ENCODE results near the gene NCKAP5. TPM values are rescaled to one million over a fixed set of nuclear protein-coding genes. Genes with fewer than 3 reads are reported as not detected.
"Not testable (repeated sequence)": the region's sequence is repeated elsewhere in the genome, so short reads cannot be mapped to it uniquely, and the experiment has no call there.

Gene NCKAP5
- total RNA-seq, 1 donor from 2014 or later, result 18.4 TPM

GRCh38 chr2:133521146-133521745 lies 47.0 kb downstream of the NCKAP5 start:
- DNase-seq, result no peak

GRCh38 chr2:133519677-133520076 lies 48.6 kb downstream of the NCKAP5 start:
- not testable (repeated sequence) for DNase-seq

- no peak for DNase-seq
Measured at GRCh38 chr2:133518700-133519344, 49.4 kb downstream of the NCKAP5 start.

GRCh38 chr2:133517876-133518275 lies 50.4 kb downstream of the NCKAP5 start:
- no peak for DNase-seq

GRCh38 chr2:133516405-133517026 lies 51.7 kb downstream of the NCKAP5 start:
- DNase-seq, result no peak

DNA sequence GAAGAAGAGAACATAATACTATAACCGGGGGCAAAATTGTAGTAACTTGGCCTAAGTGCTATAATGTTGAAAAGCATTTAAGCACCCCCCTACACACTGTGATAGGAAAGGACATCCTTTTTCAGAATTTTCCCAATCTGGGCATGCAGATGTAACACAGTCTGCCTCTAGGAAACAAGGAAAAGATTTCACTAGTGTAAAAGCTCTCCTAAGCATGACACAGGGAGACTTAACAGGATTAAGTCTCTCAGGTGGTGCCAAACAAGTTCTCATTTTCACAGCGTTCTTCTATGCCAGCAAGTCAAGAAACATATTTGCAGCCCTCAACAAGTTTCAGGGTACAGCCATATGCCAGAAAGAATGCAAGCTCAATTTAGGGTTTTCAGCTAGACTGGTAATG lies 53.0 kb downstream of the NCKAP5 start:
- no peak for DNase-seq

GRCh38 chr2:133513893-133514292 lies 54.4 kb downstream of the NCKAP5 start:
- no peak for DNase-seq

GRCh38 chr2:133512121-133512520 lies 56.1 kb downstream of the NCKAP5 start:
- DNase-seq, result no peak

DNA sequence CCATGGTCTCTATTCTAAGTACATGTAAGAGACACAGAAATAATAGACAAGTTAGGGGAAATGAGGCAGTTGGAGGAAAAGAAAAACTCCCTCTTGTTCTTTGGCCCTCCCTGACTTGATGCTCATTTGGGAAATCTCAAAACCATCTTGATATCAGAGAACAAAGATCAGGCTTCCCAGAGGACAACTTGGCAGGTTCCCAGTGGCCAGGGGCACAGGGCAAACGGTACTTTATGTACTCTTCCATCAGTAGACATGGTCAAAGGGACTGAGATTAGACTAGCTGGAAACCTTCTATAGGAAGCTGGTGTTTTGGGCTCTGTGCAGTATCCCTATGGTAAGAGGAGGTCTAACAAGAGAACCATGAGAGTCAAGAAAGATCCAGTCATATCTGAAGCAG lies 56.6 kb downstream of the NCKAP5 start:
- DNase-seq, result no peak

DNA sequence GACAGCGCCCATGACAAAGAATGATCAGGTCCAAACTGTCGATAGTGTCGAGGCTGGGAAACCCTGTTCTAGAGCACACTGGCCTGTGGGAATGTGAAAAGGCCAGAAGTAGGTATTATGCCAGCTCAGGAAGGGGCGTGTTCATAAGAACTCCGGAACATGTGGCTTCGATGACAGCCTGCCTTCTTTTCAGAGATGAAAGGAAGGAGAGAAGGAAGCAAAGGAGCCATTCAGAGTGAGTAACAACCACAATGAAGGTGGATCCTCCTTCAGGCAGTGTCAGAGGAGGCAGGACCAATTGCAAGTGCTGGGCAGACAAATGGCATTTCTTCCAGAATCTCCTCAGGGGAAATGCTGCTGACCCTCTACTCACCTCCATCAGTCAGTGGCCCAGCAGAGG lies 58.5 kb downstream of the NCKAP5 start:
- no peak for DNase-seq

DNA sequence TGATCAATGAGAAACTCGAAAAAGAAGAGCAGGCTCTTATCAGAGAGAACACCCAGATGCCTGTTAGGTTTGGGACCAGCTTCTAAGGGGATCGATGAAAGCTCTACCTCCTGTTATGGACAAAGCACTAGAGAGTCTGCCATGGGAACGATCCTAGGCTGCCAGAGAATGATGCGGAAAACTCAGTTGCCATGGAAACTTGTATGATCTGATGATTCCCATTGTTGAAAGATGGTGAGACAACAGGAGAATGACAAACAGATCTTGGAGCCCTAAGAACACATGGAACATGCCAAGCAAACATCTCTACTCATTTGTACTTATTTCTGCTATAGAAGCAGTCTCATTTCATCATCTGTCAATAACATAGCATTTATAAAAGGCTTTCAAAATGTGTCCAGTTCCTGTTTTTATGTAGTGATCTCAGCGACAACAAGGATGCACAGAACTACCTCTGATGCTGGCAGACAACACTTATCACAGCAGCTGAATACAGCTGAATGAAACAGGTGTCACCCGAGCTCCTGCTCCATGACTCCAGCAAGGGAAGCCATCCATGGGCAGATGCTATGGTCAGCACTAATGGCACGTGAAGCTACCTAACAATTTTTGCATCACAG lies 59.6 kb downstream of the NCKAP5 start:
- no peak for DNase-seq

DNA sequence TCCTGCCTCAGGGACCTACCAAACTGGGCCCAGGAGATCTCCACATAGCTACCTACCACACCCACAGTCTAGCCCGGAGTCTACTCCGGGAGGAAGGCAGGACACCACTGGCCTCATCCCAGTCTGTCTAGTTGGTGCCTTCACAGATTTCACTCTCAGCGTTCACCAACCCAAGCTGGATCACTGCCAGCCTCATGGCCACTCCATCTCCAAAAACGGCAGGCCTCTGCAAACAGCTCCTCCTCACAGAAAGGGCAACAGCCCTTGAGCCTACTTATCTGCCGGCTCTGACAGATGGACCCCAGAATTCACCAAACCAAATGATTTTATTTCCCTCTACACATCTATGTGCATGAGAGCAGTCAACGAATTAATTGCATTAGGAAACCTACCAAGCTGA lies 61.3 kb downstream of the NCKAP5 start:
- DNase-seq, result no peak

GRCh38 chr2:133504566-133505505 lies 63.4 kb downstream of the NCKAP5 start:
- DNase-seq, result peak; percentile 65

DNA sequence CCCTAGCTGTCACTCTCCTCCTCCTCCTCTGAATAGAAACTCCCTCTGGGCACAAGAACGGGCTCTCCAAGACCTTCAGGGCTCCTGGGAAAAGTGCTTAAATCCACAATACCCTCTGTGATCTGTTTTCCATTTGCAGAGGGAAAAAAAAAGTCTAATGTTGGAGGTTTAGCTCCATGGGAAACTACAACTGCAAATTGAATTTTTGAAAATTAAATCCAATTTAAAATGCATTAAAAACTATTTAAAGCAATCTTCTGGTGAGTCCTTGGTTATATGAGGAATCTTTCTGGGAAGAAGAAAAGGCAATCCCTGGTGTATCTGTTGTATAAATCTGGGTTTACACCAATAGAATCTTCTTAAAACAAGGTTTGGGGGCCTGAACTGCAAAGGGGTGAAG lies 64.3 kb downstream of the NCKAP5 start:
- DNase-seq, result no peak

DNA sequence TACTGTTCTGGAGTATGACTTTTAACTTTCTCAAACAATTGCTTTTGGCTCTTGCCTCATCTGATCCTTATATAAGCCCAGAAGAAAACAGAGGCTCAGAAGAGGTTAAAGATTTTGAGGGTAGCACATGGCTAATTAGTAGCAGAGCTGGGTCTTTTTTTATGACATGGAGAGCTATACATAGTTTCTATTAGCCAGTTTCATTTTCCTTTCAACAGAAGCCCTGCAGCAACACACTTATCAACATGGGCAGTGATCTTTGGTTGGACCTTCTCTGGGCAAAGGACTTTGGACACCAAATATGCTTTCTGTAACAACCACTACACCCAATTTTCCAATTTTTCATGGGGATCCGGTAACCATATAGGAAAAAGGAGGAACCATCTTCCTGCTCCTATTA lies 64.9 kb downstream of the NCKAP5 start:
- no peak for DNase-seq

GRCh38 chr2:133502678-133503077 lies 65.6 kb downstream of the NCKAP5 start:
- no peak for DNase-seq

DNA sequence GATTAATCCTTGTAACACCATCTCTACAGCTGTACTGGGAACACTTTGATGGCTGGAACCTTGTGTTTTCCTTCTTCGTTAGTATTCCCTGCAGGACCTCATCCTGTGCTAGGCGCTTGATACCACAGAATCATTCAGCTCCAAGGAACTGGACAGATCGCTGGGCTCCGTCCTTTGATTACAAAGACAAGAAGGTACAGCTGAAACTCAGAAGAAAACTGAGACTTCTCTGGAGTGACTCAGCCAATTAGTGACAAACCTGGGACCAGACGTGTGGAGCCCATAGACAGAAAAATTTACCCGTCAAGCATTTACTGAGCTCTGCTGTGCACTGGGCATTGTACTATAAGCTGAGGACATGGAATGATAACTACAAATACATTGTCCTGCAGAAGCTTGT lies 67.3 kb downstream of the NCKAP5 start:
- DNase-seq, result no peak

- DNase-seq, result no peak
Measured at GRCh38 chr2:133498662-133499585, 69.3 kb downstream of the NCKAP5 start.

DNA sequence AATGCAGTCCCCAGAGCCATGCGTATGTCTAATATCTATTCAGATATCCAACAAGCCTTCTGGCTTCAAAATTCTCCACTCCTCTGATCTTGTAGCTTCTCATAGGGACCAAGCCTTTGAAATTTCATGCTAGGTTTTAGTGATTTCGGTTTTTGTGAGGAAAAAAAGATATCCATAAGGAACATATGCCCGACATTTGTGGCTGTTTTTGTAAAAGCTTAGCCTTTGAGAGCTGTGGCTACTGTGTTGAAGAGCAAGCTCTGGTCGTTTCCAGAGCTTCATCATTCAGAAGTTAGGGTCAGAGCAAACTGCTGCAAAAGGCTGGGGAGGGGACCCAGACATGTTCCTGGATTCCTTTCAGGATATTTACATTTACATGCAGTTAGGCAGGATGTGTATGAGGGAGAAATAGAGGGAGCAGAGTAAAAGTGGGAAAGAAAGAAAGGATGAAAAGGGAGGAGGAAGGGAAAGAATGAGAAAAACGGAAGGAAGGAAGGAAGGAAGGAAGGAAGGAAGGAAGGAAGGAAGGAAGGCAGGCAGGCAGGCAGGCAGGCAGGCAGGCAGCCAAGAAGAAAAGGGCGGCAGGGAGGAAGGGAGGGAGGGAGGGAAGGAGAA lies 70.2 kb downstream of the NCKAP5 start:
- no peak for DNase-seq

- DNase-seq, result peak; percentile 29
Measured at GRCh38 chr2:133497270-133497893, 70.9 kb downstream of the NCKAP5 start.

Measured in tongue (tissue), 2 donors.